Hematopoietic multipotent progenitor cell treated with erythropoietin and hydrocortisone succinate and interleukin-3 and kit ligand, for 8 days (in vitro differentiated cells): Measurements from ENCODE around the gene TGFBRAP1.
"Not testable (repeated sequence)": the region's sequence is repeated elsewhere in the genome, so short reads cannot be mapped to it uniquely, and the experiment has no call there.

ENCODE experiments used
- DNase-seq: peaks from one replicate; pipeline ENCODE4 v3.0.0-alpha.2; 2015

Gene TGFBRAP1

DNA sequence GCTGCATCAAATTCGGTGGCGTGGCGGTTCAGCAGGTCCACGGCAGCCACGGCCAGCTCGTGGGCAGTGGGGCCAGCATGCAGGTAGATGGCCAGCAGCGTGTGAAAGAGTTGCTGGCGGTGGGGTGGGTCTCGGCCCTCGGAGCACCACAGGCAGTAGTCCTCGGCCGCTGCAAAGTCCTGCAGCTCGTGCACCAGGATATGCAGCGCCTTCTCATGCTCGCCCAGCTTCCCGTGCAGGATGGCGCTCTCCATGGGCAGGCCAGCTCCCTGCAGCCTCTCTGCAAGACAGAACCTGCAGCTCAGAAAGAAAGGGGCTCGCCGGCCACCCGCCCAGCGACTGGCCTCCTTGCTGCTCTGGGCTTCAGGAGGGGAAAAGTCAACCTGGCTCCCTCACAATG lies 60.1 kb downstream of the TGFBRAP1 start:
- no peak for DNase-seq

DNA sequence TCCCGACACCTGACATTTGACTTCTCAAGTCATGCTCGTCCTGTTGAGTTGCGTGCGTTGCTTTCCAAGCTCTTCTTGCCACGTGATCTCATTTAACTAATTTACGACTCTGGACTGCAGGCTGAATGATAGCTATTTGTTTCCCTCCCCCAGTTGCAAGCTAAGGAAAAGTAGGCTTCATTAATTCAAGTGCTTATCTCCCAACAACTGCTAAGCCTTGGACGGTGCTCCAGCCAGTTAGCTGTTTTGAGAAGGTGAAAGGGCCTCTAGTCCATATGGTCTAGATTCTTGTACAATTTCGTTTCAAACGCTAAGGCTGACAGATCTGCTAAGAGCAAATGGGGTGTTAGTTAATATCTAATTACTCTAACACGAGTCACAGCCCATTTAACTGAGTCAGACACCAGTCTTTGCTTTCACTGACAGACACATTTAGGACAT lies 66.9 kb downstream of the TGFBRAP1 start:
- DNase-seq, result no peak

DNA sequence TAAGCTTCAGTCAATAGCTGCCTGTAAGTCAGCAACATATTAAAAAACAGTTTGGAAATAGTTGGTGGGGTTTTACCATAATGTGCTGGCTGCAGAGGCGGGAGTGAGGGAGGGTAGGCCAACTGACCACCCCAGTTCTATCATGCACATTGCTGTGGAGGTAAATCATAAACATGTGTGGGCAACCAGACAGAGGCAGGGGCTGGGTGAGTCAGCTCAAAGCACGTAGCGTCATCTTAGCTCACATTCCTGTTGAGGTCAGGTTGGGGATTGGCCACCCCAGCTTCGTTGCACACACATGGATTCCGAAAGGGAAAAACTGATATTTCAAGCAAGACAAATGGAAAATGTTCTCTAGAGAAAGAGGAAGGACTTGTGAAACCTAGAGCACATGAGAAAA lies 68.5 kb downstream of the TGFBRAP1 start:
- DNase-seq, result no peak

- DNase-seq, result no peak
Measured at GRCh38 chr2:105258835-105259350, 70.6 kb downstream of the TGFBRAP1 start.

DNA sequence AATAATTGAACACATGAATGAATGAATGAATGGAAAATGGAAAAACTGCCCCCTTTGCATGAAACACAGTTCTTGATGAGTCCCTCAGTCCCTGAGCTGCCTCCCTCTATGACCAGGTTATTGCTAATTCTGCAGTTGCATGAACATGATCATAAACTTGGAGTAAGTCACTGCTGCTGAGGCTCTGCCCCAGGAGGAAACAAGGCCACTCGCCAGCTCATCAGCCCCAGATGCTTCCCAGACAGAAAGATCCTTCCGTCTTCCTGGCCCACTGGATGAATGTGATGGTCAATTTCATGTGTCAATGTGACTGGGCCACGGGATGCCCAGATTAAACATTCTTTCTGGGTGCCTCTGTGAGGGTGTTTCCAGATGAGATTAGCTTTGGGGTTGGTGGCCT lies 71.6 kb downstream of the TGFBRAP1 start:
- no peak for DNase-seq

DNA sequence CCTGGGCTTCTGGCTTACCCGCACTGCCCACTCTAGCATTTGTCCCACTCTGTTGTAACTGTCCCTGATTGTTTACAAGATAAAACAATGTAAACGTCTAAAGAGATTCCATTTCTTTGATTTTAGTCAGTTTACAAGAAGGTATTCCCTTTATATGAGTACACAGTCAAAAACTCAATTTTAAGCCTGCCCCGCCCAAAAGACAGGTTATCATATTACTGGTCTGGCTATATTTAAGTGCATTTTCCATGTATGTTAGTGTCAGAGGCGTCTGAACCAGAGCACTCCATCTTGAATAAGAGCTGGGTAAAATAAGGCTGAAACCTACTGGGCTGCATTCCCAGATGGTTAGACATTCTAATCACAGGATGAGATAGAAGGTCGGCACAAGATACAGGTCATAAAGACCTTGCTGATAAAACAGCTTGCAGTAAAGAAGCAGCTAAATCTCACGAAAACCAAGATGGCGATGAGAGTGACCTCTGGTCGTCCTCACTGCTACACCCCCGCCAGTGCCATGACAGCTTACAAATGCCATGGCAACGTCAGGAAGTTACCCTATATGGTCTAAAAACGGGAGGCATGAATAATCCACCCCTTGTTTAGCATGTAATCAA lies 73.0 kb downstream of the TGFBRAP1 start:
- no peak for DNase-seq

GRCh38 chr2:105255979-105256378 lies 73.6 kb downstream of the TGFBRAP1 start:
- no peak for DNase-seq

DNA sequence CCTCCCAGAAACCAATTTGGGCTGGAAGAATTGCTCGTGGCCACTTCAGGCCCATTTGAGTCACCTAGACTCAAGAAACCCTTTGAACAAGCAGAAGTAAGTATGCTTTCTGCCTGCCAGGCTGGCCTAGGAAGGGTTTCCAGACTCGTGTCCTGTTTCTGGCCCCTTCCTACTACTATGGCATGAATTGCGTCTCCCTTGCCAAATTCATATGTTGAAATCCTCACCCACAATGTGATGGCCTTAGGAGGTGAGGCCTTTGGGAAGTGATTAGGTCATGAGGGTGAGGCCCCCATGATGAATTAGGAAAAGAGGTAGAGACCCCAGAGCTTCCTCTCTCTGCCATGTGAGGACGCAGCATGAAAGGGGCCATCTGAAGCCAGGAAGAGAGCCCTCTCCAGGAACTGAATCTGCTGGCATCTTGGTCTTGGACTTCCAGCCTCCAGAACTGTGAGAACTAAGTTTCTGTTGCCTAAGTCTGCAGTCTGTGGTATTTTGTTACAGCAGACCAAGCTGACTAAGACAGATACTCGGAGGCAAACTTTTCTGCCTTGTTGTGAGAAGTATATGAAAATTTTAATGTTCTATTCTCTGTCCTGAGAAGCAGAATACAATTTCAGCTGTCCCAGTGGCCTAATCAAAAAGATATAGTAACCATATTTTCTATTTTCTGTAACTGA lies 74.9 kb downstream of the TGFBRAP1 start:
- DNase-seq, result no peak

DNA sequence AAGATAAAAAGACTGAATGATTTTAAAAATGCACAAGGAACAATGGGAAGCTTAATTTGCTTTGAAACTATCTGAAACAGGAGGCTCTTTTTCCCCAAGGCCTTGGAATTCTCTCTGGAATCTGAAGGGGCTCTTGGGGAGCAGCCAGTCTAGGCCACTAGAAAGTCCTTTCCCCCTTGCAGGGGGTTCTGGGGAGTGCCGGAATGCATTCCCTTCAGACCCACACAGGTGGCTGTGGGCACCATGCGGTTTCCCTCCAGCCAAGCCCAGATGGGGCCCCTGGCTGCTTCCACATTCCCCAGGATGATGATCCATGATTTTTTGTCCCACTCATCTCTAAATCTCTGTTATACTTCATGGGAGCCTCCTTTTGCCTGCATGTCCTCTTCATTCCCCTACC lies 77.3 kb downstream of the TGFBRAP1 start:
- DNase-seq, result no peak

- DNase-seq, result not testable (repeated sequence)
Measured at GRCh38 chr2:105251016-105251648, 78.4 kb downstream of the TGFBRAP1 start.

GRCh38 chr2:105249891-105250290 lies 79.6 kb downstream of the TGFBRAP1 start:
- no peak for DNase-seq

DNA sequence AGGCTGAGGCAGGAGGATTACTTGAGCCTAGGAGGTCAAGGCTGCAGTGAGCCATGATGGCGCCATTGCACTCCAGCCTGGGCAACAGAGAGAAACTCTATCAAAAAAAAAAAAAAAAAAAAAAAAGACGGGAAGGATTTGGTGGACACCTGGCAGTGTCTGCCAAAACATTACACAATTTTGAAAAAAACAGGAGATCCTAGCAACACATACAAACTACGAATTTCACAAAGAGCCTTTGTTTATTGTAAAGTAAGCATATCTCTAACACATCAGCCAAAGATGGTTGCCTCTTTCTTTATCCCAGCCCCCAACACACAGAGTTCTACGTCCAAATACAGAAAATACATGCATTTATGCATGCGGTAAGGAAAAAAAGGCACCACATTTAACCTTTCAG lies 80.4 kb downstream of the TGFBRAP1 start:
- no peak for DNase-seq

- DNase-seq, result no peak
Measured at GRCh38 chr2:105248316-105249070, 81.0 kb downstream of the TGFBRAP1 start.

DNA sequence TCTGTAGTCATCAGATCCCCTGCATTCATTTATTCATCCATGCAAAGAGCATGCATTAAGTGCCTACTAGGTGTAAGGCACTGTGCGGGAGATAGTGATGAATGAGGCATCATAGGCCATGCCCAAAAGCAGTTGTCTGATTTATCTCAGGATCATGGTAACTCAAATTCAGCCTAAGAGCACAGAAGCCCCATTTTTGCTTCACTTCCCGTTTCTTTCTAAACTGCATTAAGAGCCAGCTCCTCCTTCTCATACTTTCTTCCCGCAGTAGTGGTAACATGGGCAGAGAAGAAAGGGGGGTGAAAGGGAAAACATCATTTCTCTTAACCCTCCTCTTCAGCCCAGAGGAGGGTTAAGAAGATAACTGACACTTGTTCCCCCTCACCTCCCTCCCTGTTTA lies 85.1 kb downstream of the TGFBRAP1 start:
- DNase-seq, result no peak

DNA sequence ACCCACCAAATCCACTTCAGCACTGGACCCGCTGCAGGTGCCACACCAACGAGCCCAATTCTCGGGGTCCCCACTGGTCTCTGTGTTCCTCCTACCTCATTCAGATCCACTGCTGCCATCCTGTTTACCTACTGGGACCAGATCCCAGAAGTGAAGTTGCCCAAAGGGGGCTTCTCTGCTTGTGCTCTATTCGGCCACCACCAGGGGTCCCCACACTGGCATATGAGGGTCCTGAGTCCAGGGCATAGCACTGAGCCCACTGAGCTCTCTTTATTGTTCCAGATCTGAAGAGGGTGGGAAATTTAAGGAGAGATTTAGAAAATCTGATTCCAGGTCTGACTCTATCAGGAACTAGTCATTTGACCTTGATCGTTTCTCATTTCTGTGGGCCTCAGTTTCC lies 85.6 kb downstream of the TGFBRAP1 start:
- DNase-seq, result no peak

DNA sequence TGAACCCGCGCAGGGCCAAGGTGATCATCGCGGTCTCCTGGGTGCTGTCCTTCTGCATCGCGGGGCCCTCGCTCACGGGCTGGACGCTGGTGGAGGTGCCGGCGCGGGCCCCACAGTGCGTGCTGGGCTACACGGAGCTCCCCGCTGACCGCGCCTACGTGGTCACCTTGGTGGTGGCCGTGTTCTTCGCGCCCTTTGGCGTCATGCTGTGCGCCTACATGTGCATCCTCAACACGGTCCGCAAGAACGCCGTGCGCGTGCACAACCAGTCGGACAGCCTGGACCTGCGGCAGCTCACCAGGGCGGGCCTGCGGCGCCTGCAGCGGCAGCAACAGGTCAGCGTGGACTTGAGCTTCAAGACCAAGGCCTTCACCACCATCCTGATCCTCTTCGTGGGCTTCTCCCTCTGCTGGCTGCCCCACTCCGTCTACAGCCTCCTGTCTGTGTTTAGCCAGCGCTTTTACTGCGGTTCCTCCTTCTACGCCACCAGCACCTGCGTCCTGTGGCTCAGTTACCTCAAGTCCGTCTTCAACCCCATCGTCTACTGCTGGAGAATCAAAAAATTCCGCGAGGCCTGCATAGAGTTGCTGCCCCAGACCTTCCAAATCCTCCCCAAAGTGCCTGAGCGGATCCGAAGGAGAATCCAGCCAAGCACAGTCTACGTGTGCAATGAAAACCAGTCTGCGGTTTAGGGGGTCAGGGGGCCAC lies 87.1 kb downstream of the TGFBRAP1 start:
- DNase-seq, result no peak

DNA sequence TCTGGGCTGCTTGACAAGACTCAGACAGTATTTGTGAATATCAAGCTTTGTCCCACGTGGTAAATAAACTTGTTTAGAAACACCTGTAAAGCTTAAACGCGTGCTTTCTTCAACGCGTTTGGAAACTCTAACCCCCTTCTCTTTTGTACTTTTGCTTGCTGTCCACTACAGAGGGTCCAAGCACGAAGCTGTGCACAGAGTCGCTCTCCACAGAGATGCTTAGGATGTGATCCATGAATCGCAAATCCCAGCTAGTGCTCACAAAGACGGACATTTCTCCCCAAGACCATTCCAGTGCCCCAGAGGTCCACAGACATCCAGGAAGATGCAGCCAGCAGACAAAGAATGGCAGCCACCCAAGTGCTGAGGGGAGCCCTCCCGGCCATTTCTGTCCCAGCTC lies 88.1 kb downstream of the TGFBRAP1 start, which contains the start of gene GPR45:
GPR45 (plus strand) TSS at position 301 of the 400 bp plus-strand sequence. CDS start 116 bp downstream, outside the sequence.
- DNase-seq, result no peak

GRCh38 chr2:105239924-105240323 lies 89.6 kb downstream of the TGFBRAP1 start:
- DNase-seq, result no peak

- DNase-seq, result no peak
Measured at GRCh38 chr2:105238664-105239240, 90.8 kb downstream of the TGFBRAP1 start.

DNA sequence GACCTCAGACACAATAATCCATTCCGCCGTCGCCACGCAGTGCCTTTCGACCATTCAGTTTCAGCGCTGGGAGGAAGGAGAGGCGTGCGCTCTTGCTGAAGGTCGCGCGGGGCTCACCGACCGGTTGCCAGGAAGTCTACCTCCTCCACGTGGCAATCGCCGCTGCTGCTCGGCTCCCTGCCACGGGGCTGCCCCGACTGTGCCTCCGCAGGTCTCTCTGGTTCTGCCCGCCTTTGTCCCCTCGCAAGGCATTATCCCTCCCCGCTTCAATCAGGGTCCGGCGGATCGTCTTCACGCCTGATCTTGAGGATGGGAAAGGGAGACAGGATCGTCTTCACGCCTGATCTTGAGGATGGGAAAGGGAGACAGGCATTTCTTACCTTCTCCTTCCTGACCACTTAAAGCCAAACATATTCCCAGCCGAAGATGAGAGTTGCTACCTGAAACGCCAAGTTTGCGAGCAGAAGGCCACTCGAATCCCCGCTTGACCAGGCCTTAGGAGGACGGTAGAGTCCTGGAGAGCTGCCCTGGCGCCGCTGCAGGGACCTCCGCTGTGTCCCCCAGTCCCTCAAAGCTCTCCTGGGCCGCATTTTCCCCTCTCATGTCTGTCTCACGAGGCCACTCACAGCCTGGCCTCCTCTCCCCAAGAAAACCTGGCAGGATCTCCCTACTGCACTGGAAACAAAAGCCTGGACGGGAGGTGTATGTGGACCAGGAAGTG lies 92.3 kb downstream of the TGFBRAP1 start:
- no peak for DNase-seq

- DNase-seq, result no peak
Measured at GRCh38 chr2:105236060-105236424, 93.5 kb downstream of the TGFBRAP1 start.
